HG02678 (cell line): Measurements from ENCODE around the gene WDPCP.
A peak's percentile ranks its signal among the peaks of the same experiment; 100 is the strongest.
"Not testable (repeated sequence)": the region's sequence is repeated elsewhere in the genome, so short reads cannot be mapped to it uniquely, and the experiment has no call there.

Source experiments
- ATAC-seq: cut with Tn5 transposase; IDR thresholded peaks from one replicate; pipeline ENCODE4 v1.9.1; 2021; ENCODE audit warnings: mild to moderate bottlenecking, moderate library complexity; ENCODE audit not compliant: unreplicated experiment

Gene WDPCP

DNA sequence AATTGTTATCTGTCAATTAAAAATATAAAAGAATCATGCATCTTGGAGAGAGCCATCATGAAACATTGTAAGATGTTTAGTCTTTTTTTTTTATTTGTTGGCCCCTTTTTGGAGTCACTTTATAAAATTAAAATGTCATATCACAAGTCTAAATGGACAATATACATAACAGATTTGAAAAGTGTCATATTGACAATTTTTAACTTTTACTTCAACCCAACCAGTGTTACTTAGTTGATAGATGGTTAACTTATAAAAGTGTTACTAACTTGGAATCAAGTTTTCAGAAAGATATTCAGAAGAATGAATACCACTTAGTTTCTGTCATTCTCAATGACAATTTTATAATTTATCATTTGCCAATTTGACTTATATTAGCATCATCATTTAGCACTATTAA is 319.3 kb downstream of the WDPCP start:
- ATAC-seq: no peak

GRCh38 chr2:63261137-63261621 is 327.1 kb downstream of the WDPCP start:
- no peak for ATAC-seq

DNA sequence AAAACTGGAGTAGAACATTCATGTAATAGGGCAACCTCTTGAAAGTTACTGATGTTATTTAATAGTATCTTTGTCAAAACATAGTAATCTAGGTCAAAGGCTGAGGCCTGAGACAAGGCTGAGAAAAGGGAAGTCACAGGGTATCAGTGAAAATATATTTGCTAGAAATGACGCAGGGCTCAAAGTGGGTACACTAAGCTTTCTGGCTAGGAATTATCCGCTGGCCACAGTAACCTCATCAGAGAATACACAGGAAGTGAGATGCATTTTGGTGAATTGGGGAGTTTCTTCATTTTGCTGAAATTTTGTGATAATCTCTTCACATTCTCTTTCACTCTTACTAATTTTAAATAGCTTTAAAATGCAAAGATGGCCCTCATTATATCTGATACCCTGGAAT is 330.8 kb downstream of the WDPCP start:
- no peak for ATAC-seq

- ATAC-seq: no peak
These were observed 339.1 kb downstream of the WDPCP start for GRCh38 chr2:63249161-63249560.

DNA sequence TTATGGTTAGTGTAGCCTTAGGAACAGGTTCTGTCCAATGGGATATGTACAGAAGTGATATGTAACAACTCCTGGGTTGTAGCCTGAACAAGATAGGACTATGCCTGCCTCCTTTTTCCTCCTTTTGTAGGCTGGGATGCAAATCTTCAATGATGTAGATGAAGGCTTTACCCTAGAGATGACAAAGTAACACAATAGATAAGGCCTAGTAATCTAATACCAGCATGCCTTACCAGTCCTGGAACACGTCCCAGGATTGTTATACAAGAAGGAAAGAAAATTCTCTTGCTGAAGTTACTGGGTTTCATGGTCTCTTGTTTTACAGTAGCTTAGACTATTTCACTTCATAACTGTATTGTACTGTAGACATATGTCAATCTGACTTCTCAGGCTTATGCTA is 345.5 kb downstream of the WDPCP start:
- no peak for ATAC-seq

- no peak for ATAC-seq
These were observed 362.2 kb downstream of the WDPCP start for GRCh38 chr2:63225964-63226686.

- no peak for ATAC-seq
These were observed 369.3 kb downstream of the WDPCP start for GRCh38 chr2:63218800-63219526.

DNA sequence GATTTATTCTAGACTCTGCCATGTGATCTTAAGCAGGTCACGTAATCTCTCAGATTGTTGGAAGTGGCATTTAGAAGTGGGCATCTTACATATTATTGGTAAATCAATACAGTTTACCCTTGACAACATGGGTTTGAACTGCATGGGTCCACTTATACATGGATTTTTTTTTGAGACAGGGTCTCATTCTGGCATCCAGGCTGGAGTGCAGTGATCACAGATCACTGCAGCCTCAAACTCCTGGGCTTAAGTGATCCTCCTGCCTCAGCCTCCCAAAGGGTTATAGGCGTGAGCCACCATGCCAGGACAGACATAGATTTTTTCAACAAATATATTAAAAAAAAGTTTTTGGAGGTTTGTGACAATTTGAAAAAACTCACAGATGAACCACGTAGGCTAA is 393.0 kb downstream of the WDPCP start:
- no peak for ATAC-seq

DNA sequence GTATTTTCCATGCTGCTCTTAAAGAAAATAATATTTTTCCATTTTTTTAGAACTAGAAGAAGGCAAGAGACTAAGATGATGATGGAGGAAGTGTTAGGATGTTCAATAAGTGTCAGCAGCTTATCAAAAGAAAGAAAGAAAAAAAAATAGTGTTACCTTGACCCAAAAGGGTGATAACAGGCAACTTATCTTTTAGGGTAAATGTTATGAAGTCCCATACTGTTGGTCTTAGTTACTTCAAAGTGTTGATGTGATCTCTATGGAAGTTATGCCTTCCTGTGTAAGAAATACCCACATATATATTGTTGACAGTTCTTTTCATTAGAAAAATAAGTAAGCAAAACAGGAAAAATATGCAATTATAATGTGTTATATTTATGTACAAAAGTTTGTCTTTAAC is 394.1 kb downstream of the WDPCP start:
- ATAC-seq: no peak

DNA sequence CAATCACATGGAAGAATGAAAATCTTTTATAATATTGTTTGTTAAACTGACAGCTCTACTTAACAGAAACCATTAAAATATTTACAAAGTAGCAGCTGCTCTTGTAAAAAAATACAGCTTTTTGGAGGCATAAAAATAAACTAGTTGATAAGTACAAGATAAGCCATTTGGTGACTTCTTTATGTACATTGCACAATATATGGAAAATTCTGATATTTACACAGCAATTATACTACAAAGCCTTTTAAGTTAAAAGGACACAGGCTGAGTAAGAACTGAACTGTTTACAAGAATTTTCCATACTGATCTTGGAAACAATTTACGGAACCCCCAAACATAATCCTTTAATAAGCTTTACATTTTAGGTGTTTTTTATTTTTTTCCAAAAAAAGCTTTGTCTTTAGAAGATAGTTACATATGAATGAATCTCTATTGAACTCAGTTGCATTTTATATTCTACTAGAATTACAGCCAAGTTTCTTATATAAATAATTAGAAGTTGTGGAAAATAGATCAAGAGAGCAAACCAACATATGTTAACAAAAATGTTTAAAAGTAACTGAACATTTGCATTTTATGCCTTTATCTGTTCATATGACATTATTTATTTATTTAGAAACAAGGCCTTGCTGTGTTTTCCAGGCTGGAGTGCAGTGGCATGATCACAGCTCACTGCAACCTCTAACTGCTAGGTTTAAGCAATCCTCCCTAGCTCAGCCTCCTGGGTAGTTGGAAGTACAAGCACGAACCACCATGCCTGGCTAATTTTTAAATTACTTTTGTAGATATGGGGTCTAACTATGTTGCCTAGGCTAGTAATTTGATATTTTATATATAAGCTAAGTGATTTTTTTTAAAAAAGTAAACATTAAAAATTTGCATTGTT is 395.1 kb downstream of the WDPCP start:
- ATAC-seq: no peak

DNA sequence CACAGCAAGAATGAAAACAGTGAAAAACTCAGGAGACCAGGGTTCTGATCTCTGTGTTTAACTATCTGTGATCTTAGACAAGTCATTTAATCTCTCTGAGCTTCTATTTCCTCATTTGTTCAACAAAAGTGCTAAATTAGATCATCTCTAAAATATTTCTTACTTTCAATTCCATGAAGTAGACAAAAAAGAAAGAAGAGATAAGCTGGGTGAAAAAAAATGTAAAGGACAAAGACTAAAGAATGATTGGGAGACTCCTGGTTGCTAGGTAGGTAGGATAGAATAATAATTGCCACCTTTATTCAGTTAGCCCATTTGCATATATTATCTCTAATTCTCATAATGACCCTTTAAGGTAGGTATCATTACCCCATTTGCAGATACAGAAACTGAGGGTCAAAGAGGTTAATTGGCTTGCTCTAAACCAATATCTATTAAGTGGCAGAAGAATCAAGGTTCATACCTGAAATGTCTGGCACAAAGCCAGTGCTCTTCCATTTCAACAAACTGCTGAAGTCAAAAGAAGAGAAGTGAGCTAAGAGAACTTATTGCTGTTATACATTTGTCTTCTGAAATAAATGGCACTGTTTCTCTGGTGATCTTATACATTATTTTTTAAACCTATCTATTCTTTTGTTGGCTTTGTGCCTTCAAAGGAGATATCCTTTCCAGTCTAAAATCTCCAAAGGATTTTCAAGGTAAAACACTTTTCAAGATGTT is 395.9 kb downstream of the WDPCP start:
- ATAC-seq: no peak

GRCh38 chr2:63189026-63189425 is 399.3 kb downstream of the WDPCP start:
- ATAC-seq: peak; percentile 74

DNA sequence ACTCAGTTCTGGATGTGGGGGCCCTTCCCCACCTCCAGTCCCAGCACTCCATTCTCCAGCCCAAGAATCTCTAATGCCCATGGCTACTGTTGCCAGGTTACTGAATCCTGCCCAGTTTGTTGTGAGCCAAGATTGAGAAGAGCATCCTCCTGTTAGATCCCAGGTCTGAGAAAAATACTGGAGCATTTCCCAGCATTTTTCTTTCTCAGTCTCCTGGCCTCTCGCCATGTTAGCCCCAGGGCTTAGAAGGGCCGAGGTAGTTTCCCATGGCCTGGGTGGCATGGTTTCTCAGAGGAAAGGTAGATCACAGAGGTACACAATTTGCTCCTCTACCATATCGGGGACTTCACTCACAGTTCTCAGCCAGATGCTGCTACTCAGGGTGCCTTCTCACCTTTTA is 401.9 kb downstream of the WDPCP start:
- ATAC-seq: no peak

DNA sequence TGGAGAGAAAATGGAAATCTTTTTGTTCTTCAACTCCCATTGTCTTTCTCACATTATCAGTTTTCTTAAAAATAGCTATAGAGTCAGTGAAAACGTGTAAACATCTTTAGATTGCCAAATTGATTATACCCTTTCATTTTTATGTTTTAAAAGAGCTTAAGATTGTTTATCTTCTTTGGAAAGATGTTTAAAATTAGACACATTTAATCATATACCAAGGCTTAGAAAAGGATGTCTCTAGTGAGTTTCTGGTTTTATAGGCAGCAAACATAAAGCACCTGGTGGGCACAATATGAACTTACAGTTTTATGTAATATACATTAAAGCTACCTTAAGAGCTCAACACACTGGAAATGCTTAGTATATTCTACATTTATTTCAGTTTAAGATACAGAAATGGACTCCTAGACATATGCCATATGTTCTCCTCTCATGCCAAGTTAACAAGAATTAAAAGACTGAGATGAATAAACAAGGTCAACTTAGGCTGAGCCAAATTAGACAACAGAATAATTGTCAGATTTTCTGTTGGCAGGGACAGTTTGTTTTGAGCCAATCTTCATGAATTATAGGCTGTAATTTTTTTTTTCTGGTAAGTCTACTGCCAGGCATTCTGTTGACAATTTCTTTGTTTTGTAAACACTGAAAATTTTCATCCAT is 425.0 kb downstream of the WDPCP start:
- no peak for ATAC-seq

DNA sequence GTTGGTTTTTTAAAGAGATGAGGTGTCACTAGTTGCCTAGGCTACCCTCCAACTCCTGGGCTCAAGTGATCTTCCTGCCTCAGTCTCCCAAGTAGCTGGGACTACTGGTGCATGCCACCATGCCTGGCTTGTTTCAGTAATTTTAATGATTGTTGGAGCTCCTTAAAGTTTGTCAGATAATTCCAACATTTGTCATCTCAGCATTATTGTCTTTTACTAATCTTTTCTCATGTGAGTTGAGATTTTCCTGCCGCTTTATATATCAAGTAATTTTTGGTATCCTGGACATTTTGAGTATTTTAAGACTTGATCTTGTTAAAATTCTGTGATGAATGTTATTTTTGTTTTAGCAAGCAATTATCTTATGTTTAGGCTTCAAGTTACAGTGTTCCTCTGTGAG is 429.0 kb downstream of the WDPCP start:
- no peak for ATAC-seq

DNA sequence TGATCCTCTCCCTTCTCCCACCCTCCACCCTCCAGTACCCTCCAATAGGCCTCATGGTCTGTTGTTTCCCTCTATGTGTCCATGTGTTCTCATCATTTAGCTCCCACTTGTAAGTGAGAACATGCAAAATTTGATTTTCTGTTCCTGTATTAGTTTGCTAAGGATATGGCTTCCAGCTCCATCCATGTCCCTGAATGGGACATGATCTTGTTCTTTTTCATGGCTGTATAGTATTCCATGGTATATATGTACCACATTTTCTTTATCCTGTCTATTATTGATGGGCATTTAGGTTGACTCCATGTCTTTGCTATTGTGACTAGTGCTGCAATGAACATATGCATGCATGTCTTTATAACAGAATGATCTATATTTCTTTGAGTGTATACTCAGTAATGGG is 451.6 kb downstream of the WDPCP start:
- not testable (repeated sequence) for ATAC-seq

GRCh38 chr2:63132020-63132419 is 456.3 kb downstream of the WDPCP start:
- ATAC-seq: no peak

DNA sequence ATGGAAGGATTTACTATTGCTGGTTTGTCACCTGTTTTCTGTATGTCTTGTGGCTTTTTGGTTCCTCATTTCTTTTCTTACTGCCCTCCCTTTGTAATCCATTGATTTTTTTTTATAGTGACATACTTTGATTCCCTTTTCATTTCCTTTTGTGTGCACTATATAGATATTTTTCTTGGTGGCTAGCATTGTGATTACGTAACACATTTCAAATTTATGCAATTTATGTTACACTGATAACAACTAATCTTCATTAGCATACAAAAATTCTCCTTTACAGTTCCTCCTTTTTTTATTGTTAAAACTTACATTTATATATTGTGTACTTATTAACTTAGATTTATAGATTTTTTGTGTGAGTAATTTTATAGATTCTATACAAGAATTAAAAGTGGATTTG is 457.1 kb downstream of the WDPCP start:
- no peak for ATAC-seq

DNA sequence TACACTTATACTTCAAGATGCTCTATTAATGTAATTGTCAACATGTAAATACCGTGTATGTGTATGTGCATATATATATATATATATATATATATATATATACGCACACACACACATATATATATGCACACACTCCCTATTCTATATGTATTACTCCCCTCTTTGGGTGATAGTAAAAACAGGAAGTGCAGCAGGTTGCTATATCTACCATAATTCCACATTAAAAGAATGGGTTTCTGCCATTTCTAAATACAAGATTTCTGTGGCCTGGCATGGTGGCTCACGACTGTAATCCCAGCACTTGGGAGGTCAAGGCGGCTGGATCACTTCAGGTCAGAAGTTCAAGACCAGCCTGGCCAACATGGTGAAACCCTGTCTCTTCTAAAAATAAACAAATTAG is 460.7 kb downstream of the WDPCP start:
- ATAC-seq: no peak

DNA sequence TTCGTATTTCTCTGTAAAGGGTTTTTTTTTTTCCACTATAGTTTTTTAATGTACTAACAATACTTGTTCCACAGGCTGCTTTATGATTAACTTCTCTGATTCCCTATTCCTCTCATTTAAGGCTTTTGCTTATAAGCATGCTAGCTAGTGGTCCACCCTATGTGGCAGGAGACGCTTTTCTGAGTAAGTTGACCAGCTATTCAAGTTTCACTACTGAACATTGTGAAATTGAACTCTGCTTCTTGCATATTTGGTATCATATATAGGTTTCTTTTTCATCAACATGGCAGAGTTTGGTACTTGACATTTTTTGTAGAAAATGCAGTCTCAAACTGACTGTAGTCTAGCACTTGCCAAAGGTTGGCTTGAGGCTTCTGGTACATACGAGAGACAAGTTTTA is 463.4 kb downstream of the WDPCP start:
- peak; percentile 80 for ATAC-seq
